ENCODE data around the gene MSANTD2.
A peak's percentile ranks its signal among the peaks of the same experiment; 100 is the strongest.

Gene MSANTD2

GRCh38 chr11:124758355-124759265 is 41.6 kb downstream of the MSANTD2 start:
- H3K9ac ChIP-seq (ENCODE audit: low read length), result no peak overlapping the region
- H3K27me3 ChIP-seq (replicated peaks; ENCODE audit: control insufficient read depth, insufficient read depth, low read length), result peaks cover 80% of the 10 kb centered on the region
- H3K36me3 ChIP-seq (ENCODE audit: control insufficient read depth, insufficient read depth, low read length, severe bottlenecking), result no peaks in the 10 kb centered on the region
- peak overlapping the region; percentile 65 for H3K4me3 ChIP-seq (ENCODE audit: low read length)
- H3K4me1 ChIP-seq (ENCODE audit: control insufficient read depth, insufficient read depth, low read length), result peaks cover 20% of the 10 kb centered on the region
- DNase-seq (ENCODE audit: low read depth), result peak; percentile 82
- H3K9me3 ChIP-seq (ENCODE audit: control insufficient read depth, low read length), result no peaks in the 10 kb centered on the region

GRCh38 chr11:124757320-124757719 is 42.9 kb downstream of the MSANTD2 start:
- Histone ChIP-seq H3K9ac (ENCODE audit: low read length) (no peak overlapping the region), H3K36me3 (ENCODE audit: control insufficient read depth, insufficient read depth, low read length, severe bottlenecking) (no peaks in the 10 kb centered on the region), H3K9me3 (ENCODE audit: control insufficient read depth, low read length) (no peaks in the 10 kb centered on the region), H3K27me3 (replicated peaks; ENCODE audit: control insufficient read depth, insufficient read depth, low read length) (peaks cover 80% of the 10 kb centered on the region), H3K4me3 (ENCODE audit: low read length) (no peak overlapping the region), H3K4me1 (ENCODE audit: control insufficient read depth, insufficient read depth, low read length) (peaks cover 12% of the 10 kb centered on the region)
- no peak for DNase-seq (ENCODE audit: low read depth)

- no peak for DNase-seq (ENCODE audit: low read depth)
- H3K9ac ChIP-seq (ENCODE audit: low read length), result no peak overlapping the region
- H3K9me3 ChIP-seq (ENCODE audit: control insufficient read depth, low read length), result no peaks in the 10 kb centered on the region
- no peaks in the 10 kb centered on the region for H3K36me3 ChIP-seq (ENCODE audit: control insufficient read depth, insufficient read depth, low read length, severe bottlenecking)
- peaks cover 82% of the 10 kb centered on the region for H3K27me3 ChIP-seq (replicated peaks; ENCODE audit: control insufficient read depth, insufficient read depth, low read length)
- no peak overlapping the region for H3K4me3 ChIP-seq (ENCODE audit: low read length)
- H3K4me1 ChIP-seq (ENCODE audit: control insufficient read depth, insufficient read depth, low read length), result peaks cover 12% of the 10 kb centered on the region
These were observed 43.4 kb downstream of the MSANTD2 start for GRCh38 chr11:124756753-124757227.

- peaks cover 12% of the 10 kb centered on the region for H3K4me1 ChIP-seq (ENCODE audit: control insufficient read depth, insufficient read depth, low read length)
- H3K9ac ChIP-seq (ENCODE audit: low read length), result no peak overlapping the region
- H3K4me3 ChIP-seq (ENCODE audit: low read length), result no peak overlapping the region
- no peaks in the 10 kb centered on the region for H3K36me3 ChIP-seq (ENCODE audit: control insufficient read depth, insufficient read depth, low read length, severe bottlenecking)
- no peak for DNase-seq (ENCODE audit: low read depth)
- H3K9me3 ChIP-seq (ENCODE audit: control insufficient read depth, low read length), result no peaks in the 10 kb centered on the region
- peaks cover 82% of the 10 kb centered on the region for H3K27me3 ChIP-seq (replicated peaks; ENCODE audit: control insufficient read depth, insufficient read depth, low read length)
These were observed 44.0 kb downstream of the MSANTD2 start for GRCh38 chr11:124756033-124756752.

- Histone ChIP-seq H3K4me3 (ENCODE audit: low read length) (no peak overlapping the region), H3K27me3 (replicated peaks; ENCODE audit: control insufficient read depth, insufficient read depth, low read length) (peaks cover 77% of the 10 kb centered on the region)
- DNase-seq (ENCODE audit: low read depth), result no peak
These were observed 45.5 kb downstream of the MSANTD2 start for GRCh38 chr11:124754710-124755109.

GRCh38 chr11:124754309-124754708 is 45.9 kb downstream of the MSANTD2 start:
- Histone ChIP-seq H3K36me3 (ENCODE audit: control insufficient read depth, insufficient read depth, low read length, severe bottlenecking) (no peaks in the 10 kb centered on the region), H3K4me1 (ENCODE audit: control insufficient read depth, insufficient read depth, low read length) (peaks cover 12% of the 10 kb centered on the region), H3K9me3 (ENCODE audit: control insufficient read depth, low read length) (no peaks in the 10 kb centered on the region), H3K9ac (ENCODE audit: low read length) (no peak overlapping the region), H3K4me3 (ENCODE audit: low read length) (no peak overlapping the region), H3K27me3 (replicated peaks; ENCODE audit: control insufficient read depth, insufficient read depth, low read length) (peaks cover 76% of the 10 kb centered on the region)
- no peak for DNase-seq (ENCODE audit: low read depth)

More at GRCh38 chr11:124754710-124755109, 45.5 kb downstream of the MSANTD2 start:
- Histone ChIP-seq H3K9me3 (ENCODE audit: control insufficient read depth, low read length) (no peaks in the 10 kb centered on the region), H3K4me1 (ENCODE audit: control insufficient read depth, insufficient read depth, low read length) (peaks cover 12% of the 10 kb centered on the region), H3K9ac (ENCODE audit: low read length) (no peak overlapping the region), H3K36me3 (ENCODE audit: control insufficient read depth, insufficient read depth, low read length, severe bottlenecking) (no peaks in the 10 kb centered on the region)

GRCh38 chr11:124753624-124754023 is 46.6 kb downstream of the MSANTD2 start:
- DNase-seq (ENCODE audit: low read depth), result no peak
- Histone ChIP-seq H3K9ac (ENCODE audit: low read length) (no peak overlapping the region), H3K4me3 (ENCODE audit: low read length) (no peak overlapping the region), H3K27me3 (replicated peaks; ENCODE audit: control insufficient read depth, insufficient read depth, low read length) (peaks cover 76% of the 10 kb centered on the region), H3K9me3 (ENCODE audit: control insufficient read depth, low read length) (no peaks in the 10 kb centered on the region), H3K4me1 (ENCODE audit: control insufficient read depth, insufficient read depth, low read length) (peaks cover 9% of the 10 kb centered on the region), H3K36me3 (ENCODE audit: control insufficient read depth, insufficient read depth, low read length, severe bottlenecking) (no peaks in the 10 kb centered on the region)

- Histone ChIP-seq H3K36me3 (ENCODE audit: control insufficient read depth, insufficient read depth, low read length, severe bottlenecking) (no peaks in the 10 kb centered on the region), H3K4me3 (ENCODE audit: low read length) (no peak overlapping the region), H3K4me1 (ENCODE audit: control insufficient read depth, insufficient read depth, low read length) (peaks cover 5% of the 10 kb centered on the region), H3K9me3 (ENCODE audit: control insufficient read depth, low read length) (no peaks in the 10 kb centered on the region), H3K27me3 (replicated peaks; ENCODE audit: control insufficient read depth, insufficient read depth, low read length) (peaks cover 76% of the 10 kb centered on the region), H3K9ac (ENCODE audit: low read length) (no peak overlapping the region)
- DNase-seq (ENCODE audit: low read depth), result no peak
These were observed 47.0 kb downstream of the MSANTD2 start for GRCh38 chr11:124753205-124753604.

- no peak overlapping the region for H3K4me3 ChIP-seq (ENCODE audit: low read length)
- no peak overlapping the region for H3K9ac ChIP-seq (ENCODE audit: low read length)
- no peak for DNase-seq (ENCODE audit: low read depth)
- no peaks in the 10 kb centered on the region for H3K36me3 ChIP-seq (ENCODE audit: control insufficient read depth, insufficient read depth, low read length, severe bottlenecking)
- no peaks in the 10 kb centered on the region for H3K9me3 ChIP-seq (ENCODE audit: control insufficient read depth, low read length)
- H3K27me3 ChIP-seq (replicated peaks; ENCODE audit: control insufficient read depth, insufficient read depth, low read length), result peaks cover 76% of the 10 kb centered on the region
- peaks cover 4% of the 10 kb centered on the region for H3K4me1 ChIP-seq (ENCODE audit: control insufficient read depth, insufficient read depth, low read length)
These were observed 47.6 kb downstream of the MSANTD2 start for GRCh38 chr11:124752471-124753102.

- DNase-seq (ENCODE audit: low read depth), result no peak
- H3K27me3 ChIP-seq (replicated peaks; ENCODE audit: control insufficient read depth, insufficient read depth, low read length), result peaks cover 74% of the 10 kb centered on the region
These were observed 48.3 kb downstream of the MSANTD2 start, which contains the start of gene VSIG2 for GRCh38 chr11:124751741-124752470. Gene VSIG2, minus strand, starts transcription at chr11:124752255. Its CDS starts 118 bp downstream, at chr11:124752137.

More at GRCh38 chr11:124751741-124752470, 48.3 kb downstream of the MSANTD2 start, which contains the start of gene VSIG2:
- Histone ChIP-seq H3K4me1 (ENCODE audit: control insufficient read depth, insufficient read depth, low read length) (peaks cover 4% of the 10 kb centered on the region), H3K9ac (ENCODE audit: low read length) (no peak within 1 kb of the TSS), H3K36me3 (ENCODE audit: control insufficient read depth, insufficient read depth, low read length, severe bottlenecking) (no peaks in the 10 kb centered on the region), H3K4me3 (ENCODE audit: low read length) (no peak within 1 kb of the TSS), H3K9me3 (ENCODE audit: control insufficient read depth, low read length) (no peaks in the 10 kb centered on the region)
